ENCODE data around the gene NDFIP1.
"Not testable (repeated sequence)": the region's sequence is repeated elsewhere in the genome, so short reads cannot be mapped to it uniquely, and the experiment has no call there.

NDFIP1 gene

GRCh38 chr5:142120247-142120935, 11.8 kb downstream of the NDFIP1 start:
- DNase-seq, result no peak

DNA sequence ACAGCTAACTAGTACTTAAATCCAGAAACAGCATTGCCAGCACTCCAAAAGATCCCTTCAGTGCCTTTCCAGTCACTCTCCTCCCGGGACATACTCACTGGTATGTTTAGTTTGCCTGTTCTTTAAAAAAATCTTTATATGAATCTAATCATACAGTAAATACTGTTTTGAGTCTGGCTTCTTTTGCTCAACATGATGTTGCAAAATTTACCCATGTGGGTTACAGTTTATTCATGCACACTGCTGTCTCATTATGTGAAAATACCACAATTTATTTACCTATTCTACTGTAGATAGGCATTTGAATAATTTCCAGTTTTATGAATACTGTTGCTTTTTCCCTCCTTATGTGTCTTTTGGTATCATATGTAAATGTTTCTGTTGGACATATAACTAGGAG, 13.5 kb downstream of the NDFIP1 start:
- DNase-seq, result no peak

GRCh38 chr5:142125378-142125777, 16.8 kb downstream of the NDFIP1 start:
- DNase-seq, result no peak

DNA sequence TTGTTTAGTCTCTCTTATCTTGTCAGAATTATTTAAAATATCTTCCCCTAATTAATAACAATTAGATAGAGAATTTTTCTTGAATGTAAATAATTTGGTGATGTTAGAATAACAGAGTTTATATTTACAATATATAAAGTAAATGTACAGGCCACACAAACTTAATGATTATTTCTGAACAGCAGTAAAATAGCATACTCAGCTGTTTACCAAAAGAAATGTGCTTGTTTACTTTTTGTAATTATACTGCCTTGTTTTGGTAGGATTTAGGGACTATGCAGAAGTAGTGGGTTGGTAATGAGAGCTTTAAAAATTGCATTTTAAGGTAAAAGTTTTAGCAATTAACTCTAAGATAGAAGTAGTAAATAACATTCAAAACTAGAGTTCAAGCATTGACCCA, 17.4 kb downstream of the NDFIP1 start:
- no peak for DNase-seq

GRCh38 chr5:142128675-142129208, 20.2 kb downstream of the NDFIP1 start:
- DNase-seq, result no peak

GRCh38 chr5:142129446-142130066, 21.0 kb downstream of the NDFIP1 start:
- DNase-seq, result no peak

DNA sequence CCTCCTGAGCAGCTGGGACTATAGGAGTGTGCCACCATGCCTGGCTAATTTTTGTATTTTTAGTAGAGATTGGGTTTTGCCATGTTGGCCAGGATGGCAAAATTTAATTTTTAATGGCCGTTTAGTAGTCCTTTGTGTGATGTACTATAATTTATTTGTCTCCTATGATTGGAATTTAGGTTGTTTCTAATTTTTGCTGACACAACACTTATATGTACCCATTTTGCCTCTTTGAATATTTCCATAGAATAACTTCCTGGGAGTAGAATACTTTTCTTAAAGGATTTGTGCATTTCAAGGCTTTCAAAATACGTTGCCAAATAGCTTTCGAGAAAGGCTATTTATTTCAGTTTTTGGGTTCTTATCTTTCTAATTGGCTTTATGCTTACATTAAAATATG, 22.8 kb downstream of the NDFIP1 start:
- no peak for DNase-seq

- no peak for DNase-seq
Measured at GRCh38 chr5:142132916-142133315, 24.3 kb downstream of the NDFIP1 start.

DNA sequence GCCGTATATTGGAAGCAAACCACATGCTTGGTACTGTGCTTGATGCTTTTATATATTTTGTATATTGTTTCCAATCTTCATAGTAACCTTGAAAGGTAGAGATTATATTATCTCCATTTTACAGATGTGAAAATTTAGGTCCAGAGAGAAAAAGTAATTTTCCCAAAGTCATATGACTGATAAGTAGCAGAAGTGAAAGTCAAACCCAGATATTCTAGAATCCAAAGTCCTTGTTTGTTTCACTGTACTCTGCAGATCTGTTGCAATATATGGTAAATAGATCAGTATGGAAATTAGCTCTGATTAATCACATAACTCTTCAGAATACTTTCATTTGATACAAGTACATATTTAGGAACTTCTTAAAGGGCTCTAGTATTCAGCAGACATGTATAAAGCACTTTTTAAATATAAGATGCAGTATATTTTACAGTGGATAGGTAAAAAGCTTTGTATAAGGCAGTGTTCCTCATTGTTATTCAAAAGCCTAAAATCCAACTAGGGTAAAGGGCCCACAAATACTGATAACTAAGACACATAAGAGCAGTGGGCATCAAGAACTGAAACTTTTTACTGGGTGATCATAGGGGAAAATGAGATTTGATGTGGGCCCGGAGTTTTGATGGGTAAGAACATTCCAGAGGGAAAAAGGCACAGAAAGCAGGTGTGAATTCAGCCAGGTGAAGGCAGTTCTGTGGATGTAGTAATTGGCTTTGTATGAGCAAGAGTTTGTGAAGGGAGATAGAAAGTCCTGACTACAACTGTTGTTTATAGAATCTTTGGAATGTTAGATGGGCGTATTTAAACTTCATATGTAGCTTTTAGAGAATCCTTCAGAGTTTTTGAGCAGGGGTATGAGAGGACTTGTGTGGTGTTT, 25.0 kb downstream of the NDFIP1 start:
- no peak for DNase-seq

GRCh38 chr5:142134331-142135010, 25.9 kb downstream of the NDFIP1 start:
- no peak for DNase-seq

GRCh38 chr5:142141463-142141862, 32.9 kb downstream of the NDFIP1 start:
- DNase-seq, result no peak

DNA sequence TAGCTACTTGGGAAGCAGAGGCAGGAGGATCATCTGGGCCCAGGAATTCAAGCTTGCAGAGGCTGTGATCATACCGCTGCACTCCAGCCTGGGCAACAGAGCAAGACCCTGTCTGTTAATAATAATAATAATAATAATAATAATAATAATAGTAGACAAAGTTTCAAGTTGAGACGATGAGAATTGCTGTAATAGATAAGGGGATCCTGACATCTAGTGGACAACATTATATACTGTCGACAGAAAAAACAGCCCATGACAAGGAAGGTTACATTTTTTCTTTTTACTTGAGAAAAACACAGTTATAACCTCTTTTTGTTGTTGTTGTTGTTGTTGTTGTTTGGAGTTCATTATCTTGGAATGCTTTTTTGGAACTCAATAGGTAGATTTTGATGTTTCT, 35.3 kb downstream of the NDFIP1 start:
- peak in 1 of 2 experiments; percentile 3 for DNase-seq

DNA sequence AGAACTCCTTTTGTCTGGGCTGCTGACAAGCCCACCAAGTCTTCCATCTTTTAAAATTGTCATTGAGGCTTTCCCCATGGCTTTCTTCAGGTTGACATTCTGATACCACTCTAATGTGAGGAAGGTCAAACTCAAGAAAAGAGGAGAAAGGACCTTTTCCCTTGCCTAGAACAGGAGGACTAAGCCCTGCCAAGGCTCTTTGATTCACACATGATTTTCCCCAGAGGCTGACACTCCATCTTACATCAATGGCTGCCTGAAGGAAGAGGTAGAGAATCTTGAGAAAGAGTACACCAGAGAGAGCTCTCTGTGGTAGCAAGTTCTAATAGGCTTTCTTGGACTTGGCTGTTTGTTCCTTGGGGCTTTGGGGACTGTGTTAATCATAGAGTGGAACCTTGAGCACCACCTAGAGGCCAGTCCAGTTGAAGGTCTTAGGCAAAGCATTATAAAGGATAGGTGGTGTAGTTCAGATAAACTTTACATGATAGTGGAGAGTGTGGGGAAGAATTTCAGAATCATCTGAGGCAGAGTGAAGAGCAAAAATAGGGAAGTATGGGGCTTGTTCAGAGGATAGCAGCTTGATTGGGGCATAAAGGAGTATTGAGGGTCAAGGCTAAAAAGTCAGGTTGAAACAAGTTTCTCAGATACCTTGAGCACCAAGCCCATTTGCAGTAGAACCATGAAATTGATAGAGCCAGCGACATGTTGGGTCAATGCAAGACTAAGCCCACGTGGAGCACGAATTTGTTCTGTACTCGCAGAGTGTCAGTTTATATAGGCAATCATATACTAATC, 36.7 kb downstream of the NDFIP1 start:
- DNase-seq, result no peak

DNA sequence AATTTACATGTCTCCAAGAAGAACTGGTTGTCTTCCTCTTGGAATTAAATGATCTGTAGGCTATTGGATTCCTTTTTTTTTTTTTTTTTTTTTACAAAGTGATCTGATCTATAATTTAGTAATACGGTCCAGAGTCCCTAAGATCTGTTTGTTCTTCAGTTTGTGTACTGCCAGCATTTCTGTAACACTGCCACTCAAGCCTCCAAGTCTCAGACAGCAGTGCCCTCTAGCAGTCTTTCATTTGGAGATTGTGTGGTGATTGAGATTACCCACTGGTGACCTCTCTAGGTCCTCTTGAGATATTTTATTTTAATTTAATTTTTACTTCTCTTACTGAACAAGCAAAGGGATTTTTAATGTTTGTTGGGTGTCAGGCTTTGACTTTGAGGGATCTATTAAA, 40.8 kb downstream of the NDFIP1 start:
- DNase-seq, result no peak

- DNase-seq, result no peak
Measured at GRCh38 chr5:142150431-142150830, 41.9 kb downstream of the NDFIP1 start.

GRCh38 chr5:142151436-142152383, 43.1 kb downstream of the NDFIP1 start:
- peak in 1 of 2 experiments; percentile 37 for DNase-seq

- no peak for DNase-seq
Measured at GRCh38 chr5:142152384-142152732, 43.8 kb downstream of the NDFIP1 start.

- DNase-seq, result no peak
Measured at GRCh38 chr5:142153674-142154448, 45.3 kb downstream of the NDFIP1 start.

GRCh38 chr5:142154449-142154841, 45.9 kb downstream of the NDFIP1 start:
- DNase-seq, result not testable (repeated sequence)

- no peak for DNase-seq
Measured at GRCh38 chr5:142156839-142157463, 48.4 kb downstream of the NDFIP1 start.
